ENCODE results near the gene PITPNM3. TPM values are rescaled to one million over a fixed set of nuclear protein-coding genes. Genes with fewer than 3 reads are reported as not detected.

PITPNM3 gene
- polyA plus RNA-seq, 3 donors = 0.29 TPM; not detected in 2

GRCh38 chr17:6548578-6549330 is 7.6 kb downstream of the PITPNM3 start:
- Mint-ChIP-seq H3K27ac (no peak overlapping the region), H3K9me3 (peaks cover 0 to 2% (median 0%) of the 10 kb centered on the region in 7 donors), H3K27me3 (ENCODE audit: low read depth in 3 of 3) (peaks cover 25 to 48% (median 26%) of the 10 kb centered on the region in 3 donors), H3K4me3 (peak overlapping the region in 1 of 2 donors; percentile 76), H3K4me1 (peaks cover 10% of the 10 kb centered on the region), H3K36me3 (no peaks in the 10 kb centered on the region)
- 22% methylated on average over 11 of the region's 11 CpGs for WGBS (ENCODE audit: insufficient coverage)
- no peak for DNase-seq
- H3K4me1 ChIP-seq (ENCODE audit: control insufficient read depth in 1 of 2, insufficient read depth in 2 of 2, low read length in 2 of 2) = no peaks in the 10 kb centered on the region
- no peaks in the 10 kb centered on the region for H3K79me2 ChIP-seq (ENCODE audit: insufficient read depth, low read length)
- peak overlapping the region; percentile 7 for H3K4me2 ChIP-seq (replicated peaks; ENCODE audit: extremely low read depth, low read length, poor library complexity, severe bottlenecking)
- no peak overlapping the region for H2AFZ ChIP-seq (ENCODE audit: insufficient read depth, low read depth, low read length, poor library complexity, severe bottlenecking)
- H3K4me3 ChIP-seq (replicated peaks in 1 of 3; ENCODE audit: low read depth in 2 of 3, low read length in 3 of 3) = no peak overlapping the region
- no peaks in the 10 kb centered on the region for H3K9me3 ChIP-seq (replicated peaks in 1 of 2; ENCODE audit: control insufficient read depth in 1 of 2, insufficient read depth in 1 of 2, low read length in 2 of 2)
- intact Hi-C loops (cut with micrococcal nuclease) = no loop called here
- TF ChIP-seq CTCF (IDR thresholded peaks at IDR 0.05) = no peak
- no peaks in the 10 kb centered on the region for H4K20me1 ChIP-seq (ENCODE audit: insufficient read depth, low read length)
- H3K9ac ChIP-seq (ENCODE audit: insufficient read depth, low read length, poor library complexity, severe bottlenecking) = peak overlapping the region; percentile 8
- no peak overlapping the region for H3K27ac ChIP-seq (ENCODE audit: low read depth in 1 of 2, low read length in 2 of 2)
- peaks cover 1 to 8% of the 10 kb centered on the region in 2 donors for H3K27me3 ChIP-seq (ENCODE audit: control insufficient read depth in 2 of 2, insufficient read depth in 2 of 2, low read length in 2 of 2)
- H3K36me3 ChIP-seq (replicated peaks in 1 of 2; ENCODE audit: control insufficient read depth in 1 of 2, insufficient read depth in 2 of 2, low read length in 2 of 2) = no peaks in the 10 kb centered on the region

- Mint-ChIP-seq H3K27me3 (ENCODE audit: low read depth in 3 of 3) (peaks cover 19 to 44% (median 20%) of the 10 kb centered on the region in 3 donors), H3K4me1 (peaks cover 10% of the 10 kb centered on the region), H3K36me3 (no peaks in the 10 kb centered on the region), H3K27ac (no peak overlapping the region), H3K9me3 (peaks cover 0 to 2% (median 0%) of the 10 kb centered on the region in 7 donors), H3K4me3 (no peak overlapping the region)
- Histone ChIP-seq H3K4me2 (replicated peaks; ENCODE audit: extremely low read depth, low read length, poor library complexity, severe bottlenecking) (no peak overlapping the region), H3K79me2 (ENCODE audit: insufficient read depth, low read length) (no peaks in the 10 kb centered on the region), H4K20me1 (ENCODE audit: insufficient read depth, low read length) (no peaks in the 10 kb centered on the region), H2AFZ (ENCODE audit: insufficient read depth, low read depth, low read length, poor library complexity, severe bottlenecking) (no peak overlapping the region), H3K27ac (ENCODE audit: low read depth in 1 of 2, low read length in 2 of 2) (no peak overlapping the region), H3K4me1 (ENCODE audit: control insufficient read depth in 1 of 2, insufficient read depth in 2 of 2, low read length in 2 of 2) (no peaks in the 10 kb centered on the region), H3K9me3 (replicated peaks in 1 of 2; ENCODE audit: control insufficient read depth in 1 of 2, insufficient read depth in 1 of 2, low read length in 2 of 2) (no peaks in the 10 kb centered on the region), H3K36me3 (replicated peaks in 1 of 2; ENCODE audit: control insufficient read depth in 1 of 2, insufficient read depth in 2 of 2, low read length in 2 of 2) (no peaks in the 10 kb centered on the region), H3K27me3 (ENCODE audit: control insufficient read depth in 2 of 2, insufficient read depth in 2 of 2, low read length in 2 of 2) (peaks cover 0 to 1% of the 10 kb centered on the region in 2 donors), H3K9ac (ENCODE audit: insufficient read depth, low read length, poor library complexity, severe bottlenecking) (no peak overlapping the region), H3K4me3 (replicated peaks in 1 of 3; ENCODE audit: low read depth in 2 of 3, low read length in 3 of 3) (no peak overlapping the region)
- WGBS (ENCODE audit: insufficient coverage) = 100% methylated on average over 1 of the region's 5 CpGs
- DNase-seq = no peak
- TF ChIP-seq CTCF (IDR thresholded peaks at IDR 0.05) = no peak
- intact Hi-C loops (cut with micrococcal nuclease) = no loop called here
These were observed 8.3 kb downstream of the PITPNM3 start for GRCh38 chr17:6548034-6548433.
